ENCODE results near the gene ATG4C.

GRCh38 chr1:62790716-62791115, 6.8 kb downstream of the ATG4C start:
- TF ChIP-seq, protein P1, sequence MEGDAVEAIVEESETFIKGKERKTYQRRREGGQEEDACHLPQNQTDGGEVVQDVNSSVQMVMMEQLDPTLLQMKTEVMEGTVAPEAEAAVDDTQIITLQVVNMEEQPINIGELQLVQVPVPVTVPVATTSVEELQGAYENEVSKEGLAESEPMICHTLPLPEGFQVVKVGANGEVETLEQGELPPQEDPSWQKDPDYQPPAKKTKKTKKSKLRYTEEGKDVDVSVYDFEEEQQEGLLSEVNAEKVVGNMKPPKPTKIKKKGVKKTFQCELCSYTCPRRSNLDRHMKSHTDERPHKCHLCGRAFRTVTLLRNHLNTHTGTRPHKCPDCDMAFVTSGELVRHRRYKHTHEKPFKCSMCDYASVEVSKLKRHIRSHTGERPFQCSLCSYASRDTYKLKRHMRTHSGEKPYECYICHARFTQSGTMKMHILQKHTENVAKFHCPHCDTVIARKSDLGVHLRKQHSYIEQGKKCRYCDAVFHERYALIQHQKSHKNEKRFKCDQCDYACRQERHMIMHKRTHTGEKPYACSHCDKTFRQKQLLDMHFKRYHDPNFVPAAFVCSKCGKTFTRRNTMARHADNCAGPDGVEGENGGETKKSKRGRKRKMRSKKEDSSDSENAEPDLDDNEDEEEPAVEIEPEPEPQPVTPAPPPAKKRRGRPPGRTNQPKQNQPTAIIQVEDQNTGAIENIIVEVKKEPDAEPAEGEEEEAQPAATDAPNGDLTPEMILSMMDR (IDR thresholded peaks at IDR 0.05), result no peak
- no peak for TF ChIP-seq EZH2phosphoT487 (IDR thresholded peaks at IDR 0.05)
- TF ChIP-seq EZH2 (IDR thresholded peaks at IDR 0.05), result no peak

All from neural progenitor cell (in vitro differentiated cells).